GM20000 (cell line): ENCODE data around the gene ARHGAP42.

Experiments used
- DNase-seq: peaks from one replicate; pipeline ENCODE4 v3.0.0; 2012; ENCODE audit warnings: low spot score
- CTCF ChIP-seq: IDR thresholded peaks from 2 replicates; pipeline ENCODE4 v1.5.1; 2012; ENCODE audit warnings: mild to moderate bottlenecking, control low read depth; ENCODE audit errors: extremely low read depth, missing control alignments

ARHGAP42 gene

DNA sequence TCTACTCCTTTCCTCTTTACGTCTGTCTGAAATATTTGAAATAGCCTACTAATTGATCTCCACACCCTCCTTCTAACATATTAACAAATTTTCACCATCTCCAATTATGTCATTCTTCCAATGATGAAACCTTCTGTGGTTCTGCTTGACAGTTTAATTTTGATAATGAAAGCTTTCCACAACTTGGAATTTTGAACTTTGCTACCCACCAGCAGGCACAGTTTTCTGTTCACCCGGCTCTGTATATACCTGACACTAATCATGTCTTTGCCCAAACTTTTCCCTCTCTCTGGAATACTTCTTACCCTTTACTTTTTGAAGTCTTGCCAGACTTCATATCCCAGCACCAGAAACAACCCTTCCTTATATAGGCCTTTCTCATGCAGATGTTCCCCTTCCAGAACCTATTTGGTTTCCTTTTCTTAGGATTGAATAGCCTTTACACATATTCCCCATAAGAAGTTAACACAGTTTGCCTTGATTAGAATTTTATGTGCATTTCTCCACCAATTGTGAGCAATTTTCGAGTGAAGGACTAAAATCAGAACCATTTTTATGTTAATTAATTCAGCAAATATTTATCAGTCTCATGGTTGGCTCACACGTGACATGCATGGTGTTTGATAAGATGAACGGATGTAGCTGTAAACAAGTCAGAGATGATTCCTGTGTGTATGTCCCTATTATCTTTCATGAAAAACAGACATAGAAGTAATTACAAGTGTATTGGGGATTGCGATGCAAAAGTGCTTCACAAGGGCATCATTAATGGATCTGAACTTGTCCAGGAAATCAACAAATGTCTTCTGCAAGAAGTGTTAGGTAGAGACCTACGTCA is 173.4 kb downstream of the ARHGAP42 start:
- no peak for TF ChIP-seq CTCF

DNA sequence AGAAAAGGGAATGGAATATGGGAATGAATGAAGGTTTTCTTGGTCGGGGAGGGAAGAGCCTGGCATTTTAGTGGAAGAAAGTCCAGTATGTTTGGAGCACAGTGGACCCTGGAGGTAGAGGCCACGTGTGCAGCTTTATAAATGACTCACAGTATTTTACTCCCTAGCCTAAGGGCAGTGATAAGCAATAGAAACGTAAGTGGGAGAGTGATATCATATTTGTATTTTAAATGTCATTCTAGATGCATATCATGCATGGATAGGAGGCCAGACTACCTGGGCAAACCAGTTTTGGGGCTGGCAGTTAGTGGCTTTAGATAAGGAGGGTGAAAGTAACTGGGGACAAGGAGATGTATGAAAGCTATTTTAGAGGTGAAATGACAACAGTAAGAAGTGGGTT is 174.1 kb downstream of the ARHGAP42 start:
- no peak for TF ChIP-seq CTCF

More for the DNA sequence above, 173.4 kb downstream of the ARHGAP42 start:
- DNase-seq = no peak

GRCh38 chr11:100863080-100863581 is 176.0 kb downstream of the ARHGAP42 start:
- no peak for DNase-seq
- no peak for TF ChIP-seq CTCF

More for the DNA sequence above, 174.1 kb downstream of the ARHGAP42 start:
- no peak for DNase-seq

DNA sequence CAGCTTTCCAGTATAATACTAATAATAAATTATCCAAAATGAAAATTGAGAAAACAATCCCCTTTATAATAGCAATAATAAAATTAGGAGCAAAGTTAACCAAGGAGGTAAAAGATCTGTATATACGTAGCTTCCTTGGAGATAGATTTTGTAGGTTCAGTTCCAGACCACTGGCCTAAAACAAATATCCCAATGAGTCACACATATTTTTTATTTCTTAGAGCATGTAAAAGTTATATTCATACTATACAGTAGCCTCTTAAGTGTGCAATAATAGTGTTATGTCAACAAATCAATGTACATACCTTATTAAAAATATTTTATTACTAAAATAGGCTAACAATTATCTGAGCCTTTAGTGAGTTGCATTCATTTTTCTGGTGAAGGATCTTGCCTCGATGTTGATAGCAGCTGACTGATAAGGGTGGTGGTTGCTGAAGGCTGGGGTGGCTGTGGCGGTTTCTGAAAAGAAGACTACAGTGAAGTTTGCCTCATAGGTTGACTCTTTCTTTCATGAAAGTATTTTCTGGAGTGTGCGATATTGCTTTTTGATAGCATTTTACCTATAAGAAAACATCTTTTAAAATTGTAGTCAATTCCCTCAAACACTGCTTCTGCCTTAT is 178.5 kb downstream of the ARHGAP42 start:
- no peak for TF ChIP-seq CTCF

DNA sequence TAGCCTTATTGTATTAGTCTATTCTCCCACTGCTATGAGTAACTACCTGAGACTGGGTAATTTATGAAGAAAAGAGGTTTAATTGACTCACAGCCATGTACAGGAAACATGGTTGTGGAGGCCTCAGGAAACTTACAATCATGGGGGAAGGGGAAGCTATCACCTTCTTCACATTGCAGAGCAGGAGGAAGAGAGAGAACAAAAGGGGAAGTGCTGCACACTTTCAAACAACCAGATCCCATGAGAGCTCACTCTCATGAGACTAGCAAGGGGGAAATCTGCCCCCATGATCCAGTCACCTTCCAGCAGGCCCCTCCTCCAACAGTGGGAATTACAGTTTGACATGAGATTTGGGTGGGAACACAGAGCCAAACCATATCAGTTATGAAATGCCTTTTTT is 179.4 kb downstream of the ARHGAP42 start:
- no peak for DNase-seq
- TF ChIP-seq CTCF = no peak

More for the DNA sequence above, 178.5 kb downstream of the ARHGAP42 start:
- DNase-seq = no peak

DNA sequence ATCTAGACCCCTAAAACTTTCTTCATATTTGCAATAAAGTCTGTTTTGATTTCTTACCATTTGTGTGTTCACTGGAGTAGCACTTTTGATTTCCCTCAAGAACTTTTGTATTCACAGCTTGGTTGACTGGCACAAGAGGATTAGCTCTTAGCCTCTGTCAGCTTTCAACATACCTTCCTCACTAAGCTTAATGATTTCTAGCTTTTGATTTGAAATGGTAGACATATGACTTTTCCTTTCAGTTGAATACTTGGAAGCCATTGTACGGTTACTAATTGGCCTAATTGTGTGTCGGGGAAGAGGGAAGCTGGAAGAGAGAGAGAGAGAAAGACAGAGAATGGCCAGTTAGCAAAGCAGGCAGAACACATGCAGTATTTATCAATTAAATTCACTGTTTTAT is 180.5 kb downstream of the ARHGAP42 start:
- DNase-seq = no peak
- no peak for TF ChIP-seq CTCF

DNA sequence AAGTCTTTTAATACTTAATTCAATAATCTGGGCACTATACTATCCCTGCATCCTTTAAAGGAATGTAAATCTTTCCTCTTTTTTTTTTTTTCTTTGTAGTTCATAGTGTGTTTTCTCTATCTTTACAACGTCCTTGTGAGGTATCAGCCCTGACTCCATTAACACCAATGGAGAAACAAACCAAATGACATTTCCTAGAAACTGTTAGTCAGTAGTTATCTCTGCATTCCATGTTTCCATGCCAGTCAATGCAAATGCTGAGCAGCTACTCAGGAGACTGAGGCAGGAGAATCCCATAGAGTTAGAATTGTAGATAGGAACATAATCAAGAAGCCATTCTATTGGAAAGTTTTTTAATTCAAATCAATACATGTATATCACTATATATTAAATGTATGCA is 182.2 kb downstream of the ARHGAP42 start:
- no peak for DNase-seq
- no peak for TF ChIP-seq CTCF
